HG03139 (cell line): ENCODE results near the gene DOK7.

Experiments
- ATAC-seq: cut with Tn5 transposase; IDR thresholded peaks from one replicate; pipeline ENCODE4 v1.9.1; 2021; ENCODE audit not compliant: unreplicated experiment

Gene DOK7

DNA sequence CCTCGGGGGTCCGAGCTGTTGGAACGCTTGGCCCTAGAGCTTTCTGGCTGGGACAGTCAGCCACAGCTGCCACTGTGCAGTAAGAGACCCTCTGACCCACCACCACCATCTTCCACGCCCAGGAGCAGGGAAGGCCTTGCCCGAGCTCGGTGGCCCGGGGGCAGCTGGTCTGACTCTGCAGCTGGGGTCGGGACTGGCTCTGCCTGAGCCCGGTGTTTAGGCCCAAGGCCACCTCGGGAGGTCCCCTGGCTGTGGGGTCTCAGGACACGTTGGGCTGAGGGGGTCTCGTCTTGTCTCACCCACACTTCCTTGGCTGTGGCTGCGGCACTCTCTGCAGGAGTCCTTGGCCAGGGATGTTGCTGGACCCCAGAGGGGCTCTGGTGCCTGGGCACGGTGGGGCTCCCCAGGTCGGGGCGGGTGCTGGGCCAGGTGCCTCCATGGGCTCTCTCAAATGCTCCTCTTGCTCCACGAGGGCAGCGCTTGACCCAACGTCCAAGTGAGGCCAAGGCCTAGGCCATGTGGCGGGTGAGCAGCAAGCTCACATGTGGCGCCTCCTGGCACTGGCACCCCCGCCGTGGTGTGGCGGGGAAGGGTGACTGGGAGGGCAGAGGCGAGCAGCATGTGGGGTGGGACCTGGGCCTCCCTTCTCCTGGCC, 22.9 kb downstream of the DOK7 start:
- no peak for ATAC-seq

DNA sequence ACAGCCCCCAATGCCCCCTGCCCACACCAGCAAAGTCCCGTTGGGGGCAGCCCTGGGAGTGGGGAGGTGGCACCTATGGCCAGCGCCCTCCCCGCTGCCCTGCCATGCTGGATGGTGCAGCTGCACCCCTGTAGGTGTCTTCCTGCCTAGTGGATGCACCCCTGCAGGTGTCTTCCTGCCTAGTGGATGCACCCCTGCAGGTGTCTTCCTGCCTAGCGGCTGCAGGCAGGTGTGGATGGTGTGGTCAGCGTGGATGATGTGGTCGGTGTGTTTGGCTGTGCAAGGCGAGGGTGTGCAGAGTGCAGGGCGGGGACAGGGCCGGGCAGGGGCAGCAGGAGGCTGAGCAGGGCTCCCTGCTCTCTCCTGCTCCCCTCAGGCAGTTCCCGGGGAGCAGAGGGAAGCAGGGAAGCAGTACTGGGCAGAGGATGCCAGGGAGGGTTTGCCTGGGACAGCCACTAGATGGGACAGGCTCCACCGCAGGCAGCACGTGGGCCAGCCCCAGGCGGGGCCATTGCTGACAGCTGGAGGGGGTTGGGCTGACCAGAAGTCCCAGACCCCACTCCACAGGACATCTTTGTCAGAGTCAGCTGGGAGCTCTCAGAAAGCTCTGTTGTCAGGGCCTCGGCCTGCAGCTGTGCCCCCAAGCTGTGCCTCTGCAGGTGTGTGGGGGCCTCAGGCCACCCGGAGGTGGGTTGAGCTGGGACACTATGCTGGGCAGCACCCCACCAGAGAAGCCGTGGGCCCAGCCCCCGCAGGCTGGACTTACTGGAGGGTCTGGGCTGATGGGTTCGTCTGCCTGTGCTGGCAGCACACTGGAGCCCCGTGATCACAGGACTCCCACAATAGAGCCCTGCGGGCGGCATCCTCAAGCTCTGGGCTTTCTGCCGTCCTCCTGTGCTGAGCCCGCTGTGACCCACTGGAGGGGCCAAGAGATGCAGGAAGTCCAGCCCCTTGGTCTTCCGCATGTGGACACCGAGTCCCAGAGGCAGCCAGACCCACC, 23.7 kb downstream of the DOK7 start:
- no peak for ATAC-seq

DNA sequence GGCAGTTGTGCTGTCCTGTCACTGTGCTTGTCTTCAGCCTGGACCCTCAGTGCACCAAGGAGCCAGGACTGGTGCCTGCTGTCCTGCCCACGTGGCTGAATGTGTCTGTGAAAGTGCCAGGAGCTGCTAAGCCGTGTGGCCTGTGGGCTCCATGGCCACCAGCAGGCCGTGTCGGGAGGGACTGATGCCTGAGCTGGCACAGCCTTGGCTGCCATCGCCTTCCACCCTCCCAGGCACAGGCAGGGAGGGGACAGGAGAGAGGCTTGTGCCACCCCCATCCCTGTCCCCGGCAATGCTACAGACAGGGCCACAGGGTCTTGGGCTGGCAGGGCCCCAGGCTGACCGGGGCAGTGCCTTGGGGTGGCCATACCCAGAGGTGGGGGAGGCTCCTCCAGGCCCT, 24.8 kb downstream of the DOK7 start:
- ATAC-seq = no peak

- no peak for ATAC-seq
Measured at GRCh38 chr4:3488820-3489219, 25.7 kb downstream of the DOK7 start.

DNA sequence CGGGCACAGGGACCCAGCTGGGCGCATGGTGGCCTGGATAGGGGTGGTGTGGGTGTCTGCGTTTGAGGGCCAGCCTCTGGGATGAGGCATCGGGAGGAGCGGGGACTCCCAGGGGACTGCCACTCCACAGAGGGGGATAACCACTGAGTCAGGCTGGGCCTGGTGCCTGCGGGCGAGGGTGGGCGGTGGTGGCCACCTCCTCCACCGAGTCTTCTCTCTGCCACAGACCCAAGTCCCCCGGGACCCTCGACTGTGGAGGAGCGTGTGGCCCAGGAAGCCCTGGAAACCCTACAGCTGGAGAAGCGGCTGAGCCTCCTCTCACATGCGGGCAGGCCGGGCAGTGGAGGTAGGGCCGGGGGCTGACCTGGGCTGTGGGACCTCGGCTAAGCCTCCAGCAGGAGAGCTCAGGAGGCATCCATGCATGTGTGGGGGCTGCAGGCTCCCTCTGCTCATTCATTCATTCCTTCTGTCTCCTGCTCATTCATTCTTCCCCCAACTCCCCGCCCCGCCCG, 26.4 kb downstream of the DOK7 start:
- no peak for ATAC-seq

DNA sequence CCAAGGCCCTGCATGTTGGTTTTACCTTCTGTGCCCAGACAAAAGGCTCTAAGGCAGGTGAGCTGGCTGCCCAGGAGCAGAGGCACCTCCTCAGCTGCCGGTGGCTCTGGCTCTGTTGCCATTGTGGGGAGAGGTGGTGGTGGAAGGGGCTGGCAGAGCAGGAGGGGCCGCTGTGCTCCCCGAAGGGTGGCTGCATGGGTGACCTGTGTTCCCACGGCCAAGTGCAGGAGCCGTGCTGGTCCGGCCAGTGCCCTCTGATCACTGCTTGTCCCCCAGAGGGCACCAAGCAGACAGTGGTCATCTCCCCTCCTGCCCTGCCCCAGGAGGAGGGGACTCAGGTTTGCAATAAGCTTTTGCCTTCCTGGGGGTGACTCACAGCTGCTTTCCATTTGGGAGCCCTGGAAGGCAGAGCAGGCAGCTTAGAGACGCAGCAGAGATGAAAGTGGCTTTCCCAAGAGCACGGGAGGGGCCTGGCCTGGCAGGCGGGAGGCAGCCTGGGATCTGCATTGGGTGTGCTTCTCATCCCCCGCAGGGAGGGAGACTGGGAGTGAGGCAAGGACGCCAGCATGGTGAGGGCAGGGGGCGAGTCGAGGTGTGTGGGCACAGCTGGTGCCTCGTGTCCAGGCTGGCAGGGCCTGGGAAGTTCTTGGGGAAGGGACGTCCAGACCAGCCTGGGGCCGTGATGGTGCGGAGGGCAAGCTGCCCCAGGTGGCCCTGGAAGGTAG, 28.7 kb downstream of the DOK7 start:
- no peak for ATAC-seq

DNA sequence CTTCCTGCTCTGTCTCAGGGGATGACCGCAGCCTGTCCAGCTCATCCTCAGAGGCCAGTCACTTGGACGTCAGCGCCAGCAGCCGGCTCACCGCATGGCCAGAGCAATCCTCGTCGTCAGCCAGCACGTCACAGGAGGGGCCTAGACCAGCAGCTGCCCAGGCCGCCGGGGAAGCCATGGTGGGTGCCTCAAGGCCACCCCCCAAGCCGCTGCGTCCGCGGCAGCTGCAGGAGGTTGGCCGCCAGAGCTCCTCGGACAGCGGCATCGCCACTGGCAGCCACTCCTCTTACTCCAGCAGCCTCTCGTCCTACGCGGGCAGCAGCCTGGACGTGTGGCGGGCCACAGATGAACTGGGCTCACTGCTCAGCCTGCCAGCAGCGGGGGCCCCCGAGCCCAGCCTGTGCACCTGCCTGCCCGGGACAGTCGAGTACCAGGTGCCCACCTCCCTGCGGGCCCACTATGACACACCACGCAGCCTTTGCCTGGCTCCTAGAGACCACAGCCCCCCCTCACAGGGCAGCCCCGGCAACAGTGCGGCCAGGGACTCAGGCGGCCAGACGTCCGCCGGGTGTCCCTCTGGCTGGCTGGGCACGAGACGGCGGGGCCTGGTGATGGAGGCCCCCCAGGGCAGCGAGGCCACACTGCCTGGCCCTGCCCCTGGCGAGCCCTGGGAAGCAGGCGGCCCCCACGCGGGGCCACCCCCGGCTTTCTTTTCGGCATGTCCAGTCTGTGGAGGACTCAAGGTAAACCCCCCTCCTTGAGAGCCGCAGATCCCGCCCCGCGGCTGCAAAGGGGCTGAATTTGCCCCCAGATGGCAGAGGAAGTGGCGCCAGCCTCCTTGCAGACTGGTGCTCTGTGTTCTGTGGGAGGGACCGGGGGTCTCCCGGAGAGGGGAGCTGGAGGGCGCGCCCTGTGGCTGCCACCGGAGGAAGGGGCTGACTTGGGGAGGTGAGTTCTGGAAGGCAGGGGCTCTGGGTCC, 29.9 kb downstream of the DOK7 start:
- ATAC-seq = no peak

DNA sequence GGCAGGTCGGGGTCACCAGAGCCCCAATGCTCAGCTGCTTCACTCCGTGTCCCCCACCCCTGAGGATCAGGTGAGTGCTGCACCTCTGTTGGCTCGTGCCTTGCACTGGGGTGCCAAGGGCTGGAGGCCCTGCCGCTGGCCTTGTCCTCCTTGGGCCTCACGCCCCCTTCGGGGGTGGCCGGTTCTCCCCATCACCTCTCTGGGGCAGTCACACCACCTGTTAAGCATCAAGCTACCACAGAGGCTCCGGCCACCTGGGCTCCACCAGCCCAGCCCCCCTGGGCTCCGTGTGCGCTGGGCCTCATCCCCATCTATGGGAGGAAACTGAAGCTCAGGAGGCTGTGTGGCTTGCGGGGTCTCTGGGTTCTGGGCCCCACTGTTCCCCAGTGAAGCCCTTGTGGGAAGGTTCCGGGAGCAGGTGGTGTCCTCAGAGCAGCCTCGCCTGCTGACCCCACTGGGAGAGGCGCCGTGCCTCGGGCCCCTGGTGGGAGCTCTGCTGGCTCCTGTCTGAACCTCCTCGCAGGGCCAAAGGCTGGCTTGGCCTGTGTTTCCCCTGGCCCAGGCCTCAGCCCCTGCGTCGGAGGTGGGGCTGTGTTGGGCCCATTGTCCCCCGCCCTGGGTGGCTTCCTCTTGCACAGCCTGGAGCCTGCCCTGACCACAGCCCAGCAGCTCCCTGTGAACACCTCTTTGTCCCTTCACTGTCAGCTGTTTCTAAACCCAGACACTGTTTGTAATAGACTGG, 30.8 kb downstream of the DOK7 start:
- no peak for ATAC-seq

DNA sequence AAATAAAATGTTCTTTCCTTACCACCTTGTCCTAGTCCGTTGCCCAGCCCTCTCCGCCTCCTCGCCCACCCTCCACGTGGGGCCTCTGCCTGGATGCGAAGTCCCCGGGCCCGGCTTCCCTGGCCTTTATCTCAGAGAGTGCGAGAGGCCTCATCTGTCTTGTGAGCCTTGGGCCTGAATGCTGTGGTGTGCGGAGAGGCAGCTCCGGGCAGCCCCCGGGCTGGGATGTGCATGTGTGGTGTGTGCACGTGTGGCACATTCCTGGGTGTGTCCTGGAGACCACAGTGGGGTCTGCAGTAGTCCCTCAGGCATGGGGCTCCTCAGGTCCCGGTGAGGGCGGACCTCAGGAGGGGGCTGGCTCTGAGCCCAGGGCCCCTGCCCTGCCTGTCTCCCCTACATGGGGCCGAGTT, 31.4 kb downstream of the DOK7 start:
- no peak for ATAC-seq

DNA sequence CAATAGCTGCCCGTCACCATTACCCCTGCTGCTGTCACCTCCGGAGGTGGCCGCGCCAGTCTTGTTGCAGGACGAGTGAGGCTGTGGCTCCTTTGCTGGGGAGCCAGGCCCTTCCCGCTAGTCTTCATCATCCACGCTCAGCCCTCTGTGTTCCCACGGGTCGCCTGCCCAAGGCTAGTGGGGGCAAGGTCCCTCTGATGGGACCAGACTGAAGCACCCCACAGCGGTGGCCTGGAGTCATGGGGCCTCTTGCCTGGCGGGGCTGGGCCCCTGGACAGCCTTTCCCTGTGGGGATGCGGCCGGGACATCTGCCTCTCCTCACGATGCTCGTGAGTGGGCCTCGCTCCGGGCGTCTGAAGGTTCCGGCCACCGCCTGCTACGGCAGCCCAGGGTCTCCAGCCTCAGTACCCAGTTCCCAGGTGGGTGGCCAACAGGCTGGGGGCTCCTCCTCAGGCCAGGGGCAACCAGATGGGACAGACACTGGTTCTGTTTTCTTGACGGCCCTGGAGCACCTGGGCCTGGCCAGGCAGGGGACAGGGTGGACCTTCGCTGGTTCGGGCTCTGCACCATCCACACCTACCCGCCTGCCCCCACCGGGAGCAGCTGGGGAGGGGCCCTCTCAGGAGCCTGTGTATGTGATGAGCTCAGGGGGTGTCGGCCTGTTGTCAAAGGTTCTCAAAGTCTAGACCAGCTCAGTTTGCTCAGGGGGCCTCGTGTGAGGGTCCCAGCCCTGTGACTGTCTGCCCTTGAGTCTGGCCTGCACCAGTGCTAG, 32.3 kb downstream of the DOK7 start:
- ATAC-seq = no peak

DNA sequence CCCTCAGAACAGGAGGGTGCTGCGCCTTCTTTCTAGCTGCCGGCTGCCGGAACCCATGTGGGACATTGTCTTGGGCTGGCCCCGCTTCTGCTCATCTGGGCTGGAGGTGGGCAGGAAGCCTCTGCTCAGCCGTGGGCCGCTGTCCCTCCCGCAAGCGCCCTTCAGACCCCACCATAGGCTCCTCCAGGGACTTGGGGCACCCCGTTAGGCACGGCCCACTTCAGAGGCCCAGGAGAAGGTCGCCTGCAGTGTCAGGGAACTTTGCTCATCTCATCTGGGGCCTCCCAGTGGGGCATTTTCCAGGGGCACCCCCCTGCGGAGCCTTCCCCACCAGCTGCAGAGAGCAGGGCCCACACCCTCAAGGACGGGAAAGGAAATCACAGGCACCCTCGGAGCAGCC, 32.9 kb downstream of the DOK7 start:
- ATAC-seq = no peak

DNA sequence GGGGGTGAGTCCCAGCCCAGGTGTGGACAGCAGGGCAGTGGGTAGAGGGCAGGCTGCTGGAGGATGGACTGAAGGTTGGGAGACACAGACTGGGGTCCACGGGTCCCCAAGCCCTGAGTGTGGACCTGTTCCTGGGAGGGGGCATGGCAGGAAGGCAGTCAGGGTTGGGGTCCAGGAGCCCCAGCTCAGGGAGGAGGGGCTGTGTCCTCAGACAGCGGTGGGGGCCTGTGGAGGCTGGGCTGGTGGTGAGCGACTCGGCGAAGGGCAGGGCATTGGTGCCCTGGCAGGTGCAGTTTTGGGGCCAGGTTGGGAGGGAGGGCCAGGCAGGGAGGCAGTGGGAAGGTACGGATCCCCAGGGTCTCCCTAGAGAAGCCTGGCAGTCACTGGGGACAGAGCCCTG, 34.0 kb downstream of the DOK7 start:
- ATAC-seq = no peak

DNA sequence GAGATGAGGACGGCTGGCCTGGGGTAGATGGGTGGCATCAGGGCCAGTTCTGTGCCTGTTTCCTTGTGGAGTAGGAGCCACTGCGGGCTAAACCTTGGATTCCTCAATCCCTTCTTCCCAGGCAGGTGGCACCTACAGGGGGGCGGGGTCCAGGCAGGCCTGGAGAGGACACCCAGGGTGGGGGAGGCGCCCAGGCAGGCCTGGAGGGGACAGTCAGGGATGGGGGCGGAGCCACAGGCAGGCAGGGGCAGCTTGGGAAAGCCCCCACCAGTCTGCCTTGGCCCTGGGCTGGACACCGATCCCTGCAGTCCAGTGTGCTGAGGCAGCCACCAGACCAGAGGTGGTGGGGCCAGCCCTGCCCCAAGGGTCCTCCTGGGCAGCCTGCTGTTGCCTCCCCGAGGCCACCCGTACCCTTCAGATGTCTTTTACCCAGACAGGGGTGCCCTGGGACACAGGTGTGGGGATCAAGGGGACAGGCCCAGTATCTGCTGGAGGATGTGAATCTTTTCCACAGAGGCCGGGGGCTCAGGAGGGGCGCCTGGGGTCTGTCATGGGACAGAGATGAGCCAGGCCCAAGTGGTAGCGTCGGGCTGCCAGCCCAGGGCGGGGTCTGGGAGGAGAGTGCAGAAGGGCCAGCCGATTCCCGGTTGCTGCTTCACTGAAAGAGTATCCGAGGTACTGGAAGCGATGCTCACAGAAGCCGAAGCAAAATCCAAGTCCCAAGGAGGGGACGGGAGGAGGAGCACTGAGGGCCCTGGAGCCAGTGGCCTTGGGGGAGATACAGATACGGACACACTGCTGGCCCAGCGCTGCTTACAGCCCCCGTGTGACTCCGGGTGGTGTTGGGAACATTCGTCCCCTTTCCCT, 34.6 kb downstream of the DOK7 start:
- no peak for ATAC-seq

DNA sequence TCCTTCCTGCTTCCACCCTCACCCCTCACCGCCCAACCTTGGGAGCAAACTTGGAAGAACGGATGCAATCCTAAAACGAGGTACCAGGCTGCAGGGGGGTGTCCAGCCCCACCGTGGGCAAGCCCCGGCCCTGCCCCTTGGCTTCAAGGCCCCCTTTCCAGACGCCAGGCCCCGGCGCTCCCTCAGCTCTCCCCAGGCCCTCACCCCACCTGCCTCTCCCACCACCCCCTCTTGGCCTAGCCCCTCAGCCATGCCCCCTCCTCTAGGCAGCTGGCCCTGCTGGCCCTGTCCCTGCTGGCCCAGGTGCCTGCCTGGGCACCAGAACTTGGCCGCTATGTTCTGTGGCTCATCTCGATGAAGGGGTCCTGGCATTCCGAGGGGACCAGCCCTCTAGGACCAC, 35.3 kb downstream of the DOK7 start:
- ATAC-seq = no peak

GRCh38 chr4:3498901-3499510, 35.9 kb downstream of the DOK7 start:
- ATAC-seq = no peak

DNA sequence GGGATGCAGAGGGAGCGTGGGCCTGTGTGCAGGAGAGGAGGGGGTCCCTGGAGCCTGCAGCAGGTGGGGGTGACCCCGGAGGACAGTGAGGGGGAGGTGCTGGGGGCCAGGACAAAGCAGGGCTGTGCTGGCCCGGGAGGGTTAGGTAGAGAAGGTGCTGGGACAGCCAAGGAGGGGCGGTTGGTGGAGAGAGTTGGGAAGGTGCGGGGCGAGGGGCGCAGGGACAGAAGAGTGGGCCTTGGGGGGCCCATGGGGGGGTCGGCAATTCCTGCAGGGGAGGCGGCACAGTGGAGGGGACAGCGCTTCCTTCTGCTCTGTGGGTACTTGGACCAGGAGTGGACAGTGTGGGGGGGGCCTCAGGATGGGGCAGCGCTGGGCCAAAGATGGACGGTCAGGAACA, 36.6 kb downstream of the DOK7 start:
- no peak for ATAC-seq

DNA sequence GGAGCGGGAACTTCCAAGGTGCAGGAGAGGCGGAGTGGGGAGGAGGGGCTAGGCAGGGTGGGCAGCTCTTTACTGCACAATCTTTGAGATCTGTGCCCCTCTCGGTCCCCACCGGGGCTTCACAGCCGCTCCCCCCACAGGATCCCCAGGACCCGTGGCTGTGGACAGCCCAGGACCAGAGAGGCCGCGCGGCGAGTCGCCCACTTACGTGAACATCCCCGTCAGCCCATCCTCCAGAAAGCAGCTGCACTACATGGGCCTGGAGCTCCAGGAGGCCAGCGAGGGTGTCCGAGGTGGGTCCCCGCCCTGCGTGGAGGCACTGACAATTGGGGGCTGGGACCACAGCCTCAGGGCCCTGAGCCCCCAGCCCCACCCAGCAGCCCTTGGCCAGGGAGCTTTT, 37.0 kb downstream of the DOK7 start:
- ATAC-seq = no peak
